Measurements from ENCODE around the gene COLEC11.
A peak's percentile ranks its signal among the peaks of the same experiment; 100 is the strongest.
"Not testable (repeated sequence)": the region's sequence is repeated elsewhere in the genome, so short reads cannot be mapped to it uniquely, and the experiment has no call there.

The COLEC11 gene

DNA sequence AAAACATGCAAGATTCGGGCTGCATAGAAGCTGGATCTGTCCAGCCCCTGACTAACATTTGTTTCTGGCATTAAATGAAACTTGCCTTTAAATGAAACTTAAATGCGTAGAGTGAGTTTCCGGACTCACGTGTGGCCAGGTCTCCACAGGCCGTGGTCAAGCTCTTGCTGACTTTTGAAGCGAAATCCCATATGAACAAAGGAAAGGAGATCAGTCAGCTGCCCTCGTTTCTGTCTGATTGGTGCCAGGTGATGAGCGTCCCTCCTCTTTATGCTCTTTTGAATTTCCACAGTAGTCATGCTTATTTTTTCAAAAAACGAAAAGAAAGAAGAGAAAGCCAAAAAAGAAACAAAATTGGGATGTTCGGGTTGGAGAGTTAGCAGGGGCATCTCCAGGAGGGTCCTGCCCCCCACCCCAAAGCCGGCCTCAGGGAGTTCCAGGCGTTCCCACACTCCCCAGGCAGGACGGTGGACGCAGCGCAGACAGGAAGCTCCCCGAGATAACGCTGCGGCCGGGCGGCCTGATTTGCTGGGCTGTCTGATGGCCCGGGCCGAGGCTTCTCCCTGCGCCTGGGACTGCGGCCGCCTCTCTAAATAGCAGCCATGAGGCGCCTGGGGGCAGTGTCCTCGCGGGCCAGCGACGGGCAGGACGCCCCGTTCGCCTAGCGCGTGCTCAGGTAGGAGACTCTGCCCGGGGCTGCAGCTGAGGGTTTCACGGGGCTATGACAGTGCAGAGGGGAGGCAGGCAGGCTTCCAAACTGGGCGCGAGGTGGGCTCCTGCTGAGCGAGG lies at the start of gene COLEC11:
Gene COLEC11 (plus strand): TSS at position 620 of the 789 bp plus-strand sequence. CDS start 9,229 bp downstream, outside the sequence.
- no peak for DNase-seq

DNA sequence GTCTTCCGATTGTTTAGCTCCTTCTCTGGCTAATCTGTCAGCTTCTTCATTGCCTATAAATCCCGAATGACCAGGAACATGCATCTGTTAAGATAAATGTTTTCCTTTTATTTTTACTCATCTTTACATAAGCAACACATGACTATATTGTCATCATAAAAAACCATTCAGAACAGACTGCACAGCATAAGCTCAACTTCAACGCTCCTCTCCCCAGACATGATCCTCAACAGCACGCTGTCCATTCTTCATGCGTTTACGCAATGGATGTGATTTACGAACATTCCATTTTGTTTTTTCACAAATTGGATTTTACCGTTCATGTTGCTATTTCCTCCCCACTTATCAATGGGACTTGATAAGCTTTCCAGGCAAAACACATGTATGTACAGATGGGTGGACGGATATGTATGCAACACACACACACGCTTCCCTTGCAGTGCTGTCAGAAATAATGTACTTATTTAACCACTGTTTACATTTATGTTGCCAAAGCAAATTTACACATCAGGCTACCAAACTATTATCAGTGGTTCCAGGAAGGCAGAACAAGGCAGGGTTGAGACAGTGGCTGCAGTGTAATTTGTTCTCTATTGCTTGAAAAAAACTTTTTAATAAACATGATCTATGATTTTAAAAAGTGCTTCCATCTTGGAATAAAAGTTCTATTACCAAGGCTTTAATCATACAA lies 49.0 kb upstream of the COLEC11 start:
- no peak for DNase-seq

DNA sequence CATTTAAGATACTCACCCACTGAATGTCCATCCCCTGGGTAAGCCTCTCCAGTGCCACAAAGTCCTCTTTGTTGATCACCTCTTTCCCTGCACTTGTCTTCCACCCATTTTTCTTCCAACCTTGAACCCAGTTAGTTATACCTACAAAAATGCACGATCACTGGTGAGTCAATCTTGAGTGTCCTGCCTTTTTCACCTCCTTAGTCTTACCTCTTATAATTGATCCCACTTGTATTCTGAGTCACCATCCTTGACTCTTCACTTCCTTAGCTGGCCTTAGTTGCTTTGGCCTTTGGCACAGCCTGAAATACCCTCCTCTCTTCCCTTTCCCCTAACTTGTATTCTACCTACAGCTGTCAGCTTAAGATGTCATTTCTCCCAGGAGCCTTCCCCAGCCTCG lies 47.0 kb upstream of the COLEC11 start:
- no peak for DNase-seq

DNA sequence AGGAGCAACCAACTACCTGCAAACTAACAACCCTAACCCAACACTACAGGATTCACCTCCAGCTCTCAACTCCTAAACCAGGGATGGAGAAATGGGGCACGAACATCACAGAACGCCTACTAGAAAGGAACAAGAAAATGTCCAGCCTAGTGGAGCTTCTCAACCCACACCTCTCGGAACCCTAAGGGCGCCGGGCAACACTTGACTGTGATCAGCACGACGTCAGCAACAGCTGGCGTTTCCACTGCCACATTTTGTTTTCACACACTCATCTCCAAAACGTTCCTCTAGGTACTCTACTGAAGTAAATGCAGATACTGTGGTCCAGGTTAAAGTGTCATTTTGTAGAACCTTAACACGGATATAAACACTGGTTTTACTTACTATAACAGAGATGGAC lies 41.0 kb upstream of the COLEC11 start:
- no peak for DNase-seq

DNA sequence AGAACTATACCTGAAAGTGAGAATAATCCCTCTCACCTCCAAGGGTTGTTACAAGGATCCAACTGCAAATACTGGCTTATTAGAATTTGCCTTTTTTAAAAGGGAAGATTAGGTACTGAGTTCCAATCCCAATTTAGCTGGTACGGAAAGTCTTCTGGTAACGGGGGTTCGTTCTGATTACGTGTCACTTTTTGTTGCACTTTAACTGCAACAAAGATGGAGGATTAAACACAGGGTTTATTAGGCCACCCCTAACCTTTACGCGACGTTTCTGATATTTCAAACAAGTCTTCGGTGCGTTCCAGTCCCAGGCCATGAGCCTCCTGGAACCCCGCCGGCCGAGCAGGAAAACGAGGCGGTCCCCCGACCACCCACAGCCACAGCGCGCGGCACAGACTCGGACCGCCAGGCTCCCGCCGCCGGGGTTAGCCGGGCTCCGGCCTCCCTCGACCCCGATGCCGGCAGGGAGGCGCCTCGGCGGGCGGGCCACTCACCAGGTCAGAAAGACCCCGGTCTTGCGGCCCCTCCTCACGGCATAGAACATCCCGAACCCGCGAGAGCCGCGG lies 37.2 kb upstream of the COLEC11 start:
- DNase-seq: no peak

DNA sequence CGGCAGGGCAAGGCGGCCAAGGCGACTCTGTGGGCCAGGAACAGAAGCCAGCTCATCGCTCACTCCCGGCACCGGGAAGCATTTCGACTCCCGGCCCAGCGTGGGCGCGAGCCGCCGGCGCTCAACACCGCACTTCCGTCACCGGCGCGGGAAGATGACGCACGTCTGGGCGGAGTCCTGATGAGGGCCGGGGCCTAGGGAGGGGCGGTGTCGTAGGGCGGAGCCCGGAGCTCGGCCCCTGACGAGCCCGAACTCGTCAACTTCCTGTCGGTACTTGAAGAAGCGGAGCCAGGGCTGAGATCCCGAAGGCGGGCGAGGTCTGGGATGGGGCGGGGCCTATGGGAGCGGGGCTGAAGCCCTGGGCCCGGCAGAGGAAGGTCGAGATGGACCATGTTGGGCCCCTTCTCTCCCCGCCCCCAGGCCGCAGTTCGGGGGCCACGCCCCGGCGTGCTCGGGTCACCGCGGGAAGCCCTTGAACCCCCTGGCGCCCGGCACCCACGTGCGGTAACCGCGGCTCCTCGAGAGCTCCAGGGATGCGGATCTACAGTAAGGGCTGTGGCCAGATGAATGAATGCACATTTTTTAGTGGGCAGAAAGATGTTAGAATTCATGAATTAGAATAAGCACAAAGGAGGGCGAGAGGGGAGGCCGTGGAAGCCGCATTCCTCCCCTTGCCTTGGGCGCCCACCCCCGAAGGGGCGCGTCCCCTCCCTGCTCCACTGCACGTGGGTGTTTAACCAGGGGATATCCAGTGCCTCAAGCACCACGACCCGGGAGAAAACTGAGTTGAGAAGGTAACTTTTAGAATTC lies 36.5 kb upstream of the COLEC11 start, which contains the start of gene RNASEH1:
Gene RNASEH1 (minus strand): TSS at position 129 of the 810 bp plus-strand sequence. CDS start 73 bp downstream, at position 56.
- DNase-seq: peak; percentile 99

DNA sequence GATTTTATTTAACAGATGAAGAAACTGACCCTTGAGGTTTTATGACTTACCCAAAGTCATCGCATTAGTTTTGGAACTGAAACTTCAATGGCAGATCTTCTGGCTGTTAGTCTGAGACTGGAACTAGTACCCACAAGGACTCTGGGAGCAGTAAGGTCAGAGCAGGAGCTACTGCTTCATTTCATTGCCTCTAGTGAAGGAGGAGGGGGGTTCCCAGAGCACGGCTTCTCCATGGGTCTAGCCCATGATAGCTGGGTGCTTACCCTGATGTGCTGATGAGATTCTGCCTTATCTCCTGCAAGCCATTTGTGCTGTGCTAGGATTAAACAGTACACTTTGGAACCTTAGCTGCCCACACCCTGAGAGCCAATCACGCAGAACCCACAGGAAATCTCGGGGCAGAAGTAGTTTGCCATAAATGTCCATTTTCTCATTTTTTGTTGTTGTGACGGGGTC lies 31.4 kb upstream of the COLEC11 start:
- no peak for DNase-seq

DNA sequence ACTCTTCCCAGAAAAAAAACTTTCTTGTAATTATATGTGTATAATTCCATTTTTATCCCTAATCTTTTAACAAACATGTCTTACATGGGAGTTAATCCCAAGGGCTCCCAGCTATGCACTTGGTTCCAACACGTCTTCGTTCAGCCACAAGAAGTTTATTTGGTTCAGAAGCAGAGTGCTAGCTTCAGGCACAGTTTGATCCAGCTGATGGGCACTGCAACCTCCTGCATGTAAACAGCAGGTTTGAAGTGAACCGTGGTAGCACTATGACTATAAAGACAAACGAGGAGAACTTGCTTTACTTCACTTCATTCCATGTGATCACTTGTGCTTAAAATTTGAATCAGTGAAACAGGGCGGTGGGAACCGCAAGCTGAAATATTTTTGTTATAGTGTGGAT lies 29.8 kb upstream of the COLEC11 start:
- no peak for DNase-seq

DNA sequence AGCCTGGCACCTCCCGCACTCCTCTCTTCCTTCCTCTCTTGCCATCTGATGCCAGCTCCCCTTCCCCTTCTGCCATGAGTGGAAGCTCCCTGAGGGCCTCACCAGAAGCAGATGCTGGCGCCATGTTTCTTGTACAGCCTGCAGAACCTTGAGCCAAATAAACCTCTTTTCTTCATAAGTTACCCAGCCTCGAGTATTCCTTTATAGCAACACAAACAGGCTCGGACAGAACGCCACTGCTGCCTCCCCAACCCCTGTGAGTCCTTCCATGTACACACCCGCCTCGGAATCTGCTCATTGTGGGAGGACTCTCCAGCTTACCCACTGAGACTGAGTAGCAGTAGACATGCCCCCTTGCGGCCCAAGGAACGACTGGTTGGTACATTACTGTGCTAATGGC lies 28.1 kb upstream of the COLEC11 start:
- no peak for DNase-seq

DNA sequence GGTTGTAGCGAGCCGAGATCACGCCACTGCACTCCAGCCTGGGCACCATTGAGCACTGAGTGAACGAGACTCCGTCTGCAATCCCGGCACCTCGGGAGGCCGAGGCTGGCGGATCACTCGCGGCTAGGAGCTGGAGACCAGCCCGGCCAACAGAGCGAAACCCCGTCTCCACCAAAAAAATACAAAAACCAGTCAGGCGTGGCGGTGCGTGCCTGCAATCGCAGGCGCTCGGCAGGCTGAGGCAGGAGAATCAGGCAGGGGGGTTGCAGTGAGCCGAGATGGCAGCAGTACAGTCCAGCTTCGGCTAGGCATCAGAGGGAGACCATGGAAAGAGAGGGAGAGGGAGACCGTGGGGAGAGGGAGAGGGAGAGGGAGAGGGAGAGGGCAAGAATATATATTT lies 25.3 kb upstream of the COLEC11 start:
- not testable (repeated sequence) for DNase-seq

DNA sequence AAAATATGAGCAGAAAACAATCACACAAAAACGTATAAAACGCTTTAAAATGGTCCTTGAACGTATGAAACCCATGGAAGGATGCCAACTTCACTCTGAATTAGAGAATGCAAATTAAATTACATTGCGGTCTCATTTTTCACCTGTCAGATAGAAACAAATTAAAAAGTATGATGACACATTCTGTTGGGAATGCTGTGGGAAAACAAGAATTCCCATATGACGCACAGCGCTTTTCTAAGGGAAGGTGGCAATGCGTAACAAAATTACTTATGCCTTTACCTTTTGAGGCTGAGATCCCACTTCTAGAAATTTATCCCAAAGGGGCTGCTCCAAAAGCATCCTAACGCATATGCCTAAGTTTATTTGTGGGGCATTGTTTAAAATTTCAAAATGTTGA lies 23.6 kb upstream of the COLEC11 start:
- DNase-seq: no peak

DNA sequence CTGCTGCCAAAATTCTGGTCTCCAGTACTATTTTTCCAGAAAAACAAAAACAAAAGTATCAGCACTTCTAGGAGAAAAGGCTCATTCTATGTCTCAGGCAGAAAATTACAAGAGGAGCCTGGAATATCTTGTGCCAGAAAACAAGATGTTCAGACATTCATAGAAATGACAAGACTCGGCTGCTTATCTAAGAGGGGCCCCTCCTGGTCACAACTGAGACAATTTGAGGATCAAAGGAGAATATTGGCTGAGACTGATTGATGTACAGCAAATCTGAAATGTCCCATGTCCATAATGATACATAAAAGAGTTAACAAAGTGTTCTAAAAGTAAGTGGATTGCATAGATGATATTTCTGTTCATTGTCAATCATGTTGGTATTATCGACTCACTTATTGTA lies 22.3 kb upstream of the COLEC11 start:
- no peak for DNase-seq

DNA sequence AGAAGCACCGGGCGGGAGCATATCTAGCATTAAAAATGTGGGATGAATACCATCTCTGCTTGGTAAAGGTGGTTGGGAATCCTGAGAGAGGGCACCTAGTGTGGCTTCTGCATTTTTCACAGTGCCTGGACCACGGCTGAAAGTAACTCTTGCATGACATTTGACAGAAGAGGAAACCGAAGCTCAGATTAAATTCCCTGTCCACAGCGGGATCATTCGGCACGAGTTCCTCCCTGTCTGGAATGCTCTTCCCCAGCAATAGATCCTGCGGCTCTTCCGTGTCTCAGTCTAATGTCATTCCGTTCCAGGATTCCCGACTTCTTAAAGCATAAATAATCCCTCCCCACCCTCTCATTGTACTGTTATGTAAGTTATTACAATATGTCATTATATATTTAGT lies 20.8 kb upstream of the COLEC11 start:
- DNase-seq: no peak

DNA sequence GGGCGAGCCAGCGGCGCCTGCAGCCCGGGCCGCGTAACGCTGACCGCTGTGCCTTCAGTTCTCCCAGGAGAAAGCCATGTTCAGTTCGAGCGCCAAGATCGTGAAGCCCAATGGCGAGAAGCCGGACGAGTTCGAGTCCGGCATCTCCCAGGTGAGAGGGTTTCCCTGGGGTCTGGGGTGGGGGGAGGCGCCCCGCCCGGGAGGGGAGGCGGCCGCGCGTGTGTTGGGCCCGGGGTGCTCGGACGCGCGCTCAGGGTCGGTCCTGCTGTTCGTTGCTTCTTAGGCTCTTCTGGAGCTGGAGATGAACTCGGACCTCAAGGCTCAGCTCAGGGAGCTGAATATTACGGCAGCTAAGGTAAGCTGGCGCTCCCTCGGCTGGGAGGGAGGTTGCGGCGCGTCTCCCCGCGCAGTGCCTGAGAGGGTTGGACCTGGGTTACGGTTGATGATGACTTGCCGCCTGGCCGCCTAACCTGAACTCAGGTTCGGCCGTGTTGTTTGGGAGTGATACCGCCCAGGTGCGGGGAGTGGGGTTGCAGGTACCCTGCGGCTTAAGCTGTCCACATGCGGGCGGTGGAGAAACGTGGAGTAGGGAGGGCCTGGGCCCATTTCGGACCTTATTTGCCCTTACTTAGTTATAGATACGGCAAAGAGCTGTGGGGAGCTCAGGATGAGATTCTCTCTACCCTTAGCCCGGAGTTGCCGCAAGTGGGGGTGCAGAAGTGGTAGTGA lies 19.2 kb upstream of the COLEC11 start:
- DNase-seq: no peak

DNA sequence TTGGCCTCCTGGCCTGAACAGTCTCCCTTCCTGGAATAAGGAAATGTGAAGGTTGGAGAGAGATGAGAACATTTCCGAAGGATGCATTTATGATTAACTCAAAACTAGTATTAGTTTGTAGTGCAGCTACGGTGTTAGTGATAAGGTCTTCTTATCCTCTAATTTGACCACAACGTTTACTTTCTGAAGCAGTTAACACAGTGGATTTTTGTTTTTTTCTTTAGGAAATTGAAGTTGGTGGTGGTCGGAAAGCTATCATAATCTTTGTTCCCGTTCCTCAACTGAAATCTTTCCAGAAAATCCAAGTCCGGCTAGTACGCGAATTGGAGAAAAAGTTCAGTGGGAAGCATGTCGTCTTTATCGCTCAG lies 18.7 kb upstream of the COLEC11 start:
- DNase-seq: not testable (repeated sequence)

DNA sequence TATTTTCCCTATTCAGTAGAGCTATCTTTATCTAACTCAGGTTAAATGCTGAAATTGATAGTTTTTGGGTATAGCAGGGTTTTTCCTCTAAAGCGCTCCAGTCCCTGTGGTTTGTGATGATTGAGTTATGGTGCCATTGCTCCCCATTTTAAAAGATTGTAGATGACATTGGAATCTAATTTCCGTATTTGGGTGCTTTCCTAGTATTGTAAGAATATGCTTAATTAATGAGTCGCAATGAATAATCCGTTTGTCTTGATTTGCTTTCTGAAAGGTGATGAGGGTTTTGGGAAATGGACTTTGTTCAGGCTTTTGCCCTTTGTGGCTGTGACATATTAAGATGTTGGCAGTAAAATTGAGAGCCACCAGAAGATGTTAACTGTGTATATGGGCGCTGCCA lies 15.9 kb upstream of the COLEC11 start:
- no peak for DNase-seq

DNA sequence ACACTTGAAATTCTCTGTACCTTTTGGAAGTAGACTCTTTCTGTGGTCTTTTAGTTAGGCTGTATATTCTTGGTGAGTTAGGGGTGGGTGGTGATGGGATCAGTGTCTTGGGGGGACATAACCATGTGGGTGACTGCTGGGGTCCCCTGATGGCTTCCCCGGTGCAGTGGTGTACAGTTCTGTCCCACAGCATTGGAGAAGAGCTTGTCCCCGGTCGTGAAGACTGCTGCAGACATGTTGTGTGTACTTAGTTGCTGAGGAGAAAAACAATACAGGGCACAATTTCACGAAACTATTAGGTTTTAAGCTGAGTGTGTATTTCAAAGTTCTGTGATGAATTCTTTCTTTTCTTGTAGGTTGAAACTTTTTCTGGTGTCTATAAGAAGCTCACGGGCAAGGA lies 14.5 kb upstream of the COLEC11 start:
- no peak for DNase-seq

DNA sequence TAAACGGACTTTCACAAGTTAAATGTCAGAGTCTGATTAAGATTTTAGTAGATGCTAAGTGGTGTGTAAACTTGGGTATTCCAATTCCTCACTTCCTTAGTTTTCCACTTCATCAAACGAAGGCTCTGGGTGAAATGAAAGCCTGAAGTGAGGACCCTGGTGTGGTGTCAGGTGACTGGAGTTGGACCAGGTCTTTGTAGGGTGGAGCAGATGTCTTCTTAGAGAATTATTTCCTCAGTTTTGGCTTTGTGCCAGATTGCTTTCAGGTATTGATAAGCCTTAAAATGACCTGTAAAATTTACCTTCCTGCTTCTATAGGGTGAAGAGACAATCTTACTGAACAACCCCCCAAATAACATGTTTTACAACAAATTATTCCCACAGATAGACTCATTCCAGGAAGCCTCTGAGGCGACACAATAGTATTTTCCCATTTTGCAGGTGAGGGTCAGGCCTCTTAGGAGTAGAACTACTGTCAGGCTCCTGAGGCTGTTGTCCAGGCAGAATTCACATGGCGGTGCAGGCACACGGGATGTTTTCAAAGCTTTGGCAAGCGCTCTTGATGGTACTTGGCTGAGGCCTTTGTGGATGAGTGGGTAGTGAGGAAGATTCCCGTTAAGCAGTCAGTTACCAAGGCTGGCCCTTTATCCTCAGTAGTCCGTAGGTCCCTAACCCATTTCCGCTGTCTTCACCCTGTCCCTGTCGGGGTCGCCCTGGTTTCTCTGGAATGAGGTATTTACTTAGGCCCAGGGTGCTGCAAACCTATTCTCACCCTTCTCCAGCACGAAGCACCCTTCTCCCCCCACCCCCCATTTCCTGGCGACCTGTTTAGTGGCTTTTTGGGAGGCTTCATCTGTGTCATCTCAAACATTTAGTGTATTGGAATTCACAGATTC lies 13.3 kb upstream of the COLEC11 start:
- no peak for DNase-seq

DNA sequence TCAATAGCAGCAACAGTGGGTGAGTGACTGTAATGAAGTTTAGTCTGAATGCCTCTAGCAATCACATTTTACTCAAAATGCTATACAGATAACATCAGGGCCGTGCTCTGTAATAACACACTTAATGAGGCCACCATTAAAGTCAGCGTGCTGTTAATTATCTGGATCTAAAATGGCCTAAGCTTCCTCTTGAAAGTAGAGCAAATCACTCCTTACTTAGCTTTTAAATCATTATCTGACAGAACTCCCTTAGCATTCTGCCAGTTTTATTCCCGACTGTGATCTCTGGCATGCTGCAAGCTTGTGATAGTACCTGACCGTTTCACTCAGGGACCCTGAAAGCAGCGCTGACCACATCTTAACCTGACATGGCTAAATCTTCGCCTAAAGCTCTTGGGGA lies 10.8 kb upstream of the COLEC11 start:
- DNase-seq: no peak

DNA sequence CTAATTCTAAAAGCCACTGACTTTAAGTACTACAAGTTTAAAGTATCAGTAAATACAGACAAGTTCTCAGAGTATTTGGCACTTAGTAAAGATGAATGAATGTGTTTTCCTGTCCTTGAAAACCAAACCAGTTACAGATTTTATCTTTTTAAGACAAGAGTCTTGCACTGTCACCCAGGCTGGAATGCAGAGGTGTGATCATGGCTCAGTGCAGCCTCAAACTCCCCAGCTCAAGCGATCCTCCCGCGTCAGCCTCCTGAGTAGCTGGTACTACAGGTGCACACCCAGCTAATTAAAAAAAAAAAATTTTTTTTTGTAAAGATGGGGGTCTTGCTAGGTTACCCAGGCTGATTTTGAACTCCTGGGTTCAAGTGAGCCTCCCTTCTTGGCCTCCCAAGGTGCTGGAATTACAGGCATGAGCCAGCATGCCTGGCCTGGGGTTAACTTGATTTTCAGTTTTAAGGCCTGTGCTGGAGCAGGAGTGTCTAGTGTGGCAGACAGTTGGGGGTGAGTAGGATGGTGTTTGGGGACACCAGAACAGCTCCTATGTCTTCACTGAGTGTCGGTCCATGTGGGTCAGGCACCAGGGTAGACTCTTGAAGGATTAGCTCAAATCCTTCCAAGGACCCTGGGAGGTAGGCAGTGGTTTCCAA lies 10.2 kb upstream of the COLEC11 start:
- no peak for DNase-seq

Measured in NCI-H1694 (cell line).